HG03439 (cell line): ENCODE measurements around the gene TSPO.
A peak's percentile ranks its signal among the peaks of the same experiment; 100 is the strongest.
"Not testable (repeated sequence)": the region's sequence is repeated elsewhere in the genome, so short reads cannot be mapped to it uniquely, and the experiment has no call there.

Experiments used
- ATAC-seq: cut with Tn5 transposase; IDR thresholded peaks from one replicate; pipeline ENCODE4 v1.9.1; 2021; ENCODE audit warnings: mild to moderate bottlenecking, moderate library complexity; ENCODE audit not compliant: unreplicated experiment

Gene TSPO

DNA sequence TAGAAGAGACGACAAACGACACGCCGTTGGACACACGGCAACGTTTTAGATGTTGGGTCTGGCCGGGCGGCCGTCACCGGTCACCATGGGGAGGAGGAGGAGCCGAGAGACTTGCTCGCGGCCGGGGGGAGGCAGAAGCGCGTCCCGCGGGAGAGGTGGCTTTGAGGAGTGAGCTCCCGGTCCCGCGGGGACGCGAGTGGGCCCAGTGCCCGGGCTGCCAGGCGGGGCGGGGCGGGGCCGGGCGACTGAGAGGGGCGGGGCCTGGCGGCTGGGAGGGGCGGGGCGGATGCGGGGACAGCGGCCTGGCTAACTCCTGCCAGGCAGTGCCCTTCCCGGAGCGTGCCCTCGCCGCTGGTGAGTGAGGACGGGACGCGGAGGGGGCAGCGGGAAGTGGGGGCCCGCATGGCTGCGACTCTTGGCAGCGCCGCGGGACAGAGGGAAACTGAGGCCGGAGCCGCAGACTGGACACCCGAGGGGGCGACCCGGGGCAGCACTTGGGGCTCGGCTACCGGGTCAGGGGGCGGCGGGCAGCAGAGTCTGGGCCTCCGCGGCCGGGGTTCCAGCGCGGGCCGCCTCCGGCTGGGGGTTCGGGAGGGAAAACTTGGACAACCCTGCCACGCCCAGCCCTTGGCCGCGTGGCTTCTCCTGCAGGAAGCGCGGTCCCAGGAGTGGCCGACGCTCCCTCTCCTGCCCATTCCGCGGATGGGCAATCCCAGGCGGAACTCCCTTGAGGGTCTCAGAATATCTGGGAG, at the start of gene TSPO:
TSPO (plus strand) TSS at position 309 of the 752 bp plus-strand sequence. CDS start 7,680 bp downstream, outside the sequence.
- no peak for ATAC-seq

DNA sequence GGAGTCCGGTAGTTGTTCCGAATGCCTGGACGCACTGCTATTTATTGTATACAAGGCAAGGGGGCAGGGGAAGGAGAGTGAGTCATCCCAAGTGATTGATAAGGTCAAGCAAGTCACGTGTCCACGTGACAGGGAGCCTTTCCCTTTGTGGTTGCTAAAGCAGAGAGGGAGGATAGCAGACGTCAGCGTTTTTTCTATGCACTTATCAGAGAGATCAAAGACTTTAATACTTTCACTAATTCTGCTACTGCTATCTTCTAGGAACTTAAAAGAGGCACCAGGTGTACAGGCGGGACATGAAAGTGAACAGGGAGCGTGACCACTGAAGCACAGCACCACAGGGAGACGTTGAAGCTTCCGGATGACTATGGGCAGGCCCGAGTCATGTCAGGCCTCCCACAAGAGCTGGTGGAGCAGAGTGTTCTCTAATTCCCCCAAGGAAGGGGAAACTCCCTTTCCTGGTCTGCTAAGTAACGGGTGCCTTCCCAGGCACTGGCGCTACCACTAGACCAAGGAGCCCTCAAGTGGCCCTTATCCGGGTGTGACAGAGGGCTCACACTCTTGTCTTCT, 47.2 kb upstream of the TSPO start:
- not testable (repeated sequence) for ATAC-seq

DNA sequence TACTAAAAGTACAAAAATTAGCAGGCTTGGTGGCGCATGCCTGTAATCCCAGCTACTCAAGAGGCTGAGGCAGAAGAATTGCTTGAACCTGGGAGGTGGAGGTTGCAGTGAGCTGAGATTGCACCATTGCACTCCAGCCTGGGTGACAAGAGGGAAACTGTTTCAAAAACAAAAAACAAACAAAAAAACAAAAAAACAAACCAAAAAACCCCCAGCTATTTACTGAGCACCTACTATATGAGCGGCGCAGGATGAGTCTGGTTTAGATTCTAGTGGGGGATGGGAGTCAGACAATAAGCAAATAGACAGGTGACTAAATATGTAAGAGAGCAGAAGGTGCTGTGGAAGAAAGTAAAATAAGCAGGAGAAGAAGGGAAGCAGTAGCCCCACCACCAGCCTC, 46.4 kb upstream of the TSPO start:
- not testable (repeated sequence) for ATAC-seq

GRCh38 chr22:43106302-43106701, 45.1 kb upstream of the TSPO start:
- no peak for ATAC-seq

DNA sequence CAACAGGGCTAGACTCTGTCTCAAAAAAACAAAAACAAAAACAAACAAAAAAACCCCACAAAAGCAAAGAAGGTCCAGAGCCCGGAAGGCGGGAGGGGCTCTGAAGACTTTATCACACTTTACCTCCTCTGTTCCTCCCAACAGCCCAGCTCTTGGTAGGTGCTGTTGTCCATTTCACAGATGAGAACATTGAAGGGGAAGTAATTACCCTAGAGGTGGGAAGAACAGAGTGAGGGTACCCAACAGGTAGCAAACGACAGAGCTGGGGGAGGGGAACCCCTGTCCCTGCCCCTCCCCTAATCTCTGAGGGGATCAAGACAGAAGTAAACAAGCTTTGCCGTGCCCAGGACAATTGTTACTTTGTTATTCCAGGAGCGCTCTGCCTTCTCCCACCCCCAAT, 41.8 kb upstream of the TSPO start:
- no peak for ATAC-seq

GRCh38 chr22:43109921-43110443, 41.4 kb upstream of the TSPO start:
- no peak for ATAC-seq

GRCh38 chr22:43110444-43110926, 40.9 kb upstream of the TSPO start, which contains the start of gene BIK:
Gene BIK (plus strand): TSS chr22:43110750. CDS start chr22:43124023, 13,273 bp downstream.
- ATAC-seq: no peak

GRCh38 chr22:43110927-43111623, 40.3 kb upstream of the TSPO start:
- ATAC-seq: no peak

DNA sequence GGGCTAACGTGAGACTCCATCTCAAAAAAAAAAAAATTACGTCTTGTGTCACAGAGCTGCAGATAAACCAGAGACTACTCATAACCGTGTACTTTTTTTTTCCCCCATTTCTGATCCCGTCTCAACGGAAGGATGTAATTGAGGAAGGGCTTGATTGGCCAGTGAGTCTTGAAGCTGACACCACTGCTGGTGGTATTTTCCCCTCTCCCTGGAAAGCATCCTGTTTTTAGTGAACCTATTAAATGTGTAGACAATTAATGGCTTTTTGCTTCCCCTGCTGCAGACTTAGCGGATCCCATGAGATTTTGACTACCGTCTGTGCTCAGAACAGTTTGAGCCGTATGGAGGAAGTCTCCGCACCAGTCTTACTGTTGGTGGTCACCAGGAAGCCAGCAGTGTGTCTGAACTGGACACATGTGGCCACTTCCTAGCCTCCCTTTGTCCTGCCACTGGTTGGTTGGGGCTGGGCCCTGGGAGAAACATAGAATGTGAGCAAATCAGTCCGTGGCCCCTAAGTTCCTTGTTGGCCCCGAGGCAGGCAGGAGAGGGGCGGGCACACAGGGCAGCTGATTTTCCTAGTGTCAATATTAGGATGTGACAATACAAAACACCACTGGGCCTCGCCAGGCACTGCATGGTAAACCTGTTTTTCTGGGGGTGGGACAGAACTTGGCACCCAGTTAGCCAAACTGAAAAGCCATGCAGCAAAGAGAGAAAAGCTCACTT, 37.7 kb upstream of the TSPO start:
- ATAC-seq: no peak

DNA sequence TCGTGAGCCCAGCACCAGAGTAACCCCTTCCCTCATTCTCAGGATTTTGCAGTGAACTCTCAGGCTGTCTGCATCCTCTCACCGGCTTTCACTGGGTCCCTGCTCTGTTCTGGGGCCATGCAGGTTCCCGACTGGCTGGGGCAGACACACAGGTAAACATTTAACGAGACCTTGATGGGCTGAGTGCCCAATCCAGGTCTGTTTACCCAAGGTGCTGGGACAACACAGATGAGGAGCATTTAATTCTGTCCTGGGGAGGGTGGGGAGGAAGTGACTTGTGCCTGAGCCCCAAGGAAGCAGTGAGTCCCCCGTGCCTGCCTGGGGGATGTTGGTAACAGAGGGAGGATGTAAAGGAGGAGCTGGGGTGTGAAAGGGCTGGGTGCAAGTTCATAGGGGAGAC, 36.4 kb upstream of the TSPO start:
- ATAC-seq: no peak

DNA sequence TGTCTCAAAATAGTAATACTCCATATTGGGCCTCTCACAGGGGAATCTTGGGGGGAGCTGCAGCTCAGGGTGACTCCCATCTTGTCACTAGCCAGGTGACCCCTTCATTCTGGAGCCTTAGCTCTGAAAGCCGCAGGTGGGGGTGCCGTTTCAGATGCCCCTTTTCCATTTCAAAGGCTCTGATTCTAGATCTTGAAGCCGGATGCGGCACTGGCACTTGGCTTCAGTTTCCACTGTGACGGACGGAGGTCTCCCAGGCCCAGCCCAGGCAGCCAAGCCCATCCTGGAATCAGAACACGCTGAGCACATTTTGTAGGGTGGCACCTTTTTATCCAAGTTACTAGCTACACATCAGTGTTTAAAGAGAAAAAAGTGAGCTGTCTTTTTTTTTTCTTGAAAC, 34.4 kb upstream of the TSPO start:
- ATAC-seq: no peak

DNA sequence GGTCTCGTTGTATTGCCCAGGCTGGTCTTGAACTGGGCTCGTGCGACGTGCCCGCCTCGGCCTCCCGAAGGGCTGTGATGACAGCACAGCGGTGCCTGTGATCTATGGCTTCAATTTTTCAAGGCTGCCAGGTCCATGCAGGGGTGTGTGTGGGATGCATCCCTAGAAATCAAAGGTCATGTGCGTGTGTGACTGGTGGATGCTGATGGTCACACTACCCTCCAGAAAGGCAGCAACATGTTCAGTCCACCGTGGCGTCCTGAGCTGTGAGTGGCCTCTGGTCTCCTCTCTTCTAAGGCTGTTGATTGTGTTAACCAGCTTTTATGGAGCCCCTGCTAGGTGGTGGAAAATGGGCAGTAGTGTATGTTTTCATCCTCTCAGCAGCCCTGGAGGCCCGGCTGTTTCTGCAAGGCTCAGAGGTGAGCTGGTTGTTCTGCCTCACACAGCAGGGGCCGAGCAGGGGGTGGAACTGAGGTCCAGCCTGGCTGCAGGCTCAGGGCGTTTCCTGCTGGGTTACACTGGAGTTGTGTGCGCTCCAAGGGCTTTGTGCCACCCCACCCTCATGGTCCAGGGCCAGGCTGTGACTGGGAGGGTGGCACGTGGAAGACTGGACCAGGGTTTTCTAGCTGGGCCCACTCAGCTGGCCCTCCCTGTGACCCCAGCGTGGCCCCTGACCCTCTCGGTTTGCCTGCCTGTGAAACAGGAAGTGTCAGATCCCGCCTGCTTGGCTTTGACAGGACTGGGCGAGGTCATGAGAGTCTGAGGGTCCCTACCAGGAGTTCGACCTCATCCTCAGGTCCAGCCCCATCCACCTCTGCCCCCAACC, 33.1 kb upstream of the TSPO start:
- ATAC-seq: no peak

GRCh38 chr22:43118953-43119458, 32.4 kb upstream of the TSPO start:
- peak; percentile 63 for ATAC-seq

GRCh38 chr22:43126501-43127165, 24.7 kb upstream of the TSPO start:
- no peak for ATAC-seq

DNA sequence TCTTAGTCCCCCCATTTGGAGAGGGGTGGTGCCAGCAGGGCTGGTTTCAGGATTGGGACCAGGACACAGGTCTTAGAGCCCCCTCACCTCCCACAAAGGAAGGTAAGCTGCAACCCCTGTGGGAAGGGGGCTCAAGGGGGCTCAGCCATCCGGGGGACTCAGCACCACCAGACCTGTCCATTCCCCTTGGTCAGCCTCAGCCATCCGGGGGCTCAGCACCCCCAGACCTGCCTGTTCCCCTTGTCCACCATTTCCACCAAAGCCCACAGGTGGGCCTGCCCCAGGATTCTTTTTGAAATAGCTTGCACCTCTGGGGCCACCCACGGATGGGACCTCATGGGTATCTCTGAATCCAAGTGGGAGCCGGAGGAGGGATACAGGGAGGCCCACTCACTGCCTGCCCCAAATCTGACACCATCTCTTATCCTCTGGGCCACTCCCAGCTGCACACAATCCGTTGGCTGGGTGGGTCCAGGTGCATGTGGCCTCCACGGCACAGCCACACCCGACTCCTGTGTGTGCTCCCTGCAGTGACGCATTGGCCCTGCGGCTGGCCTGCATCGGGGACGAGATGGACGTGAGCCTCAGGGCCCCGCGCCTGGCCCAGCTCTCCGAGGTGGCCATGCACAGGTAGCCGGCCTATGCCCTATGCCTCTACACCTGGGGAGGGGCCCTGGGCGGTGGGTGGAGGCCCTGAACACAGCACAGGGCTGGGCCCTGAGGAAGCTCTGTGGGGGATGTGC, 24.0 kb upstream of the TSPO start:
- ATAC-seq: no peak

- ATAC-seq: no peak
Observed at GRCh38 chr22:43128116-43128515, 23.2 kb upstream of the TSPO start.

- no peak for ATAC-seq
Observed at GRCh38 chr22:43128928-43129424, 22.4 kb upstream of the TSPO start.
